Activated CD8-positive, alpha-beta memory T cell treated with anti-CD3 and anti-CD28 coated beads, Interleukin-2, amount 50 U/mL, for 1 hour (primary cell): Measurements from ENCODE around the gene E2F1.
A peak's percentile ranks its signal among the peaks of the same experiment; 100 is the strongest.
"Not testable (repeated sequence)": the region's sequence is repeated elsewhere in the genome, so short reads cannot be mapped to it uniquely, and the experiment has no call there.

Experiments used
- DNase-seq: peaks from one replicate; pipeline ENCODE4 v3.0.0-alpha.2; 2020; ENCODE audit errors: extremely low read depth

E2F1 gene

GRCh38 chr20:33710681-33711445, 24.7 kb upstream of the E2F1 start:
- DNase-seq, result no peak

GRCh38 chr20:33709905-33710541, 23.8 kb upstream of the E2F1 start:
- DNase-seq, result no peak

GRCh38 chr20:33709398-33709797, 23.2 kb upstream of the E2F1 start:
- no peak for DNase-seq

- no peak for DNase-seq
These were observed 21.5 kb upstream of the E2F1 start for GRCh38 chr20:33707668-33708067.

- DNase-seq, result no peak
These were observed 18.2 kb upstream of the E2F1 start for GRCh38 chr20:33704197-33704924.

- no peak for DNase-seq
These were observed 17.4 kb upstream of the E2F1 start for GRCh38 chr20:33703498-33704137.

- no peak for DNase-seq
These were observed 16.7 kb upstream of the E2F1 start for GRCh38 chr20:33702861-33703260.

GRCh38 chr20:33701629-33702450, 15.7 kb upstream of the E2F1 start:
- DNase-seq, result no peak

- DNase-seq, result not testable (repeated sequence)
These were observed 14.7 kb upstream of the E2F1 start for GRCh38 chr20:33700696-33701441.

GRCh38 chr20:33698966-33699365, 12.8 kb upstream of the E2F1 start:
- not testable (repeated sequence) for DNase-seq

- DNase-seq, result no peak
These were observed 10.9 kb upstream of the E2F1 start for GRCh38 chr20:33697129-33697528.

GRCh38 chr20:33696448-33696847, 10.3 kb upstream of the E2F1 start:
- no peak for DNase-seq

- DNase-seq, result no peak
These were observed 8.4 kb upstream of the E2F1 start for GRCh38 chr20:33694639-33695012.

- DNase-seq, result no peak
These were observed 7.8 kb upstream of the E2F1 start for GRCh38 chr20:33693741-33694638.

GRCh38 chr20:33693289-33693688, 7.1 kb upstream of the E2F1 start:
- DNase-seq, result no peak

GRCh38 chr20:33689973-33690372, 3.8 kb upstream of the E2F1 start:
- peak; percentile 46 for DNase-seq

GRCh38 chr20:33689493-33689892, 3.3 kb upstream of the E2F1 start:
- no peak for DNase-seq

- DNase-seq, result no peak
These were observed 2.8 kb upstream of the E2F1 start for GRCh38 chr20:33688938-33689424.
